HG02970 (cell line): ENCODE data around the gene PTBP1.
A peak's percentile ranks its signal among the peaks of the same experiment; 100 is the strongest.

Source experiments
- ATAC-seq: cut with Tn5 transposase; IDR thresholded peaks from one replicate; pipeline ENCODE4 v1.9.1; 2021; ENCODE audit warnings: mild to moderate bottlenecking, moderate library complexity, moderate number of reproducible peaks; ENCODE audit not compliant: unreplicated experiment, low FRiP score

The PTBP1 gene

DNA sequence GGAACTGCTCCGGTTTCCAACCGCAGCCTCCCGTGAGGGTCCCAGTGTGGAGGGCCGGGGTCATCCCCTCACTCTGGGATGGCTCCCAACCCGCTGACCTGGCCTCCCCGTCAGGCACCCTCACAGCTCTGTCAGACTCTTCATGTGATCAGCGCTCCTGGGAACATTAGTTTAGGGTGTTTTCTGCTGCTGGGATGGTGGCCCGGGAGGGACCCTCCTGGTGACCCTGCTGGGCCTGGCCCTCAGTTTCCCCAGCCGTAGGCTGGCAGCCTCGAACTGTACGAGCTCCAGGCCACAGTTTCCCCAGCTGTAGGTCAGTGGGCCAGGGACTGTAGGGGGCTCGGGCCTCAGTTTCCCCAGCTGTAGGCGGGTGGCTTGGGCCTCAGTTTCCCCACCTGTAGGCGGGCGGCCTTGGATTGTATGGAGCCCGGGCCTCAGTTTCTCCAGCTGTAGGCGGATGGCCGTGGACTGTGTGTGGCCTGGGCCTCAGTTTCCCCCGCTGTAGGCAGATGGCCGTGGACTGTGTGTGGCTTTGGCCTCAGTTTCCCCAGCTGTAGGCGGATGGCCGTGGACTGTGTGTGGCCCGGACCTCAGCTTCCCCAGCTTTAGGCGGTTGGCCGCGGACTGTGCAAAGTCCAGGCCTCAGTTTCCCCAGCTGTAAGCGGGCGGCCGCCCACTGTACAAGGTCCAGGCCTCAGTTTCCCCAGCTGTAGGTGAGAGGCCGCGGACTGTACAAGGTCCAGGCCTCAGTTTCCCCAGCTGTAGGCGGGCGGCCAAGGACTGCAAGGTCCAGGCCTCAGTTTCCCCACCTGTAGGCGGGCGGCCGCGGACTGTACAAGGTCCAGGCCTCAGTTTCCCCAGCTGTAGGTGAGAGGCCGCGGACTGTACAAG is 1.3 kb upstream of the PTBP1 start:
- no peak for ATAC-seq

DNA sequence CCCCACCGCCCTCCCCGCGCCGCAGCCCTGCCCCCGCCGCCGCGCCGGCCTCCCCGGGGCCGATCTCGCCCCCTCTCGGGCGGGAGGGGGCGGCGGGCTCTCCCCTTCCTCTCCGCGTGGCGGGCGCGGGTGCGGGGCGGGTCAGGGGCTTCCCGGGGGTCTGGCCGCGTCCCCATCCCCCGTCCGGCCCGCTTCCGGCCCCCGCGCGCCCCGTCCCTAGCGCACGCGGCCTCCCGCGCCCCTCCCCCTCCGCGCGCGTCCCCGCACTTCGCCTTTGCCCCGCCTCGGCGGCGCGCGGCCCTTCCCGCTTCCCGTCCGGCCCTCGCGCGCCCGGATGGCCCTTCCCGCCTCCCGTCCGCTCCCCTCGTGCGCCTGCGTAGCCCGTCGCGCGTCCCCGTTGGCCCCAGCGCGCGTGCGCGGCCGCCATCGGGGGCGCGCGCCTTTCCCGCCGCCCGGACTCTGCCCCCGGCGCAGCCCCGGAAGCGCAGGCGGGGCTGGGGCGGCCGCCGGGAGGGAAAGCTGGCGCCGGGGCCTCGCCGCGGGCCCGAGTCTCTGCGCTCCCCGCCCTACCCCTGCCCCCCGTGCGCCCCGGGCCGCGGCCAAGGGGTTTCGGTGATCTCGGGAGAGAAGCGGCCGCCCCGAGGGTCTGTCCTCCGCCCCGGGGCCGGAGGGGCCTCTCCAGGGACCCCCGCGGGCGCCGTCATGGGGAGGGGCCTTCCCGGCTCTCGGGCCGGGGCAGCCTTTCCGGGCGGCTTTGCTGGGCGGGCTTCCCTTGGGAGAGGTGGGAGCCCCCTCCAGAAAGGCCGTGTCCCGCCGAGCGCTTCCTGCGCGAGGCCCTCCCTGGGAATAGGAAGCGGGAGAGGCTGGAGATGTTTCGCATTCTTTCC is 519 bp downstream of the PTBP1 start:
- peak; percentile 49 for ATAC-seq

DNA sequence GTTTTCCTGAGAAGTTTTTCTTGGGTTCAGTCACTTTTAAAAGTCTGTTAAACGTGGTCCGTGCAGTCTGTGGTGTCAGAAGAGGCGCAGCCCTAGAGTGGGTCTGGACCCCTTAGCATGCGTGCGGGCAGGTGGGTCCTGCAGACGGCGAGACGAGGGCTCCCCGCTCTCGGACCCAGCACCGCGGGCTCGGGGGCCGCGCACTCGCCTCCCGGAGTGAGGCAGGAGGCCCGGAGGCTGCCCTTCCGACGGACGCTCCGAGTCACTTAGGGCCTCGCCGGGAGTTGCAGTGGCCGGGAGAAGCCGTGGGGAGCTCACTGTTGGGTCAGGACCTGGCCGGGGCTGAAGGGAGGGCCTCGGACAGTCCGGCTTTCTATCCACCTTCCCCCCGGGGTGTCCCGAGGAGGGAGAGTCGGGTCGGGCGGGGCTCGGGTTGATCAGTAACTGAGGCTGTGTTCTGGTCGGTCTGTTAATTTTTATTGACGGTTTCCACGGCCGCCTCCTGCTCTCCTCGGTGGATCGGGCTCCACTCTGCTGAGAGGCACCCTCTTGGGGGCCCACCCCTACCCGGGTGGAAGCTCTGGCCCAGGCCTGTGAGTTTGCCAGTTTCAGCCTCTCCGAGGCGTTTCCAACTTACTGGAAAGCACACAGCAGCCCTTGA is 1.3 kb downstream of the PTBP1 start:
- no peak for ATAC-seq

DNA sequence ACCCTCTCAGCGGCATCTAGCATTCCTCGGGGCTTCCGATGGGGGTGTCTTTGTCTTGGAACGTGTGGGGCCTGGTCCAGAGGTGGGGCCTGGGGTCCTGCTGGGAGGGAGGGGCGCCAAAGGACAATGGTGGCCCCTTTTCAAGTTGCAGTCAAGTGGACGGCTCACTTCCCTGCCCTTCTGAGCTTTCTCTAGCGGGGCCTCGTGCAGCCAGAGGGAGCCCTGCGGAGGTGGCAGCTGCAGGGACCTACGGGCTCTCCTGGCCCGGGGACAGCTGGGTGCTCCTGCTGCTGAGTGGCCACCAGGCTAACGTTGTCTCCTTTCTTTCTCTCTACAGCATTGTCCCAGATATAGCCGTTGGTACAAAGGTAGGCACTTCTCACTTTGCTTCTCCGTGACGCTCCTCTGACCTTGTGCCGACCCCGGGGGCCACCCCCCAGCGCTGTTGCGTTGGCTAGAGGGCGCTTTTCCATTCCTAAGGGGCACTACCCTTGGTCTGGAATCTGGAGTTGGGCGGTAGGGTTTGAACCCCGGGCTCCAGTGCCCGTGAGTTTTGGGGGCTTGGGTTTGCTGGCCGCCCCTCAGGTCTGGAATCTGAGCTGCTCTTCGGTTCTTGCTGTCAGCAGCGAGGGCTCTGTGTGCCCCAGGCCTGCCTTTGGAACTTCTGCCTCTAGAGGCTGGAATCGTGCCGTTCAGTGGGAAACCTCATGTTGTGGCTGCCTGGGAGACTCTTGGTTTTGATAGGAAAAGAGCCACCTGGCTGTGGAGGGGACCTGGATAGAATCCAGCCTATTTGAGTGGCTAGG is 2.0 kb downstream of the PTBP1 start:
- no peak for ATAC-seq

DNA sequence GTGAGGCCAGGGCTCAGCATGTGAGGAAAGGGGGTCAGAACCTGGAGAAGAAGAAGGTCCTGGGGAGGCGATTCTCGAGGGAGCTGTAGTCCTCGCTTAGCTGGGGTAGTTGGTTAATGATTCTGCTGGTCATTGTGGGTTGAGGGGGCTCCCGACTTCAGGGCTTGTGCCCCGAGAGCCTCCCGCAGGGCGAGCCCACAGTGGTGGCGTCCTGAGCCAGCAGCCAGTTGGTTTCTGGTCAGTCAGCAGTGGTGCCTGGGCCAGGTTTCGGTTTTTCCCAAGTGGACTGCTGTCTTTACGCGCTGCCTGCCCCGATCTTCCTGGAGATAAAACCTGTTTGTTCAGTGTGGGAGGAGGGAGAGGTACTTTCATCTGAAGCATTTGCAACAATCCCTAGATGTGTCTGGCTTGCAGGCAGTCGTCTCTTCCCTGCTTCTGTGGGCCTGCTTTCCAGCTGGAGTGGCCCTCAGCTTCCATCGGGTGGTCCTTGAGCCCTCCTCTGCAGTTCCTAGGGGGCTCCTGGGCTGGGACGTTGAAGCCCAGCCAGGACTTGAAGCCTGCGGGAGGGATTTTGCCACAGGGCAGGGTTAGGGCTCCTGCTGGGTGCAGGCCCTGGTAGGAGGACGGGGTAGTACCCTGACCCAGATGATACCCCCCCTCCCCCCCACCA is 3.2 kb downstream of the PTBP1 start:
- no peak for ATAC-seq

DNA sequence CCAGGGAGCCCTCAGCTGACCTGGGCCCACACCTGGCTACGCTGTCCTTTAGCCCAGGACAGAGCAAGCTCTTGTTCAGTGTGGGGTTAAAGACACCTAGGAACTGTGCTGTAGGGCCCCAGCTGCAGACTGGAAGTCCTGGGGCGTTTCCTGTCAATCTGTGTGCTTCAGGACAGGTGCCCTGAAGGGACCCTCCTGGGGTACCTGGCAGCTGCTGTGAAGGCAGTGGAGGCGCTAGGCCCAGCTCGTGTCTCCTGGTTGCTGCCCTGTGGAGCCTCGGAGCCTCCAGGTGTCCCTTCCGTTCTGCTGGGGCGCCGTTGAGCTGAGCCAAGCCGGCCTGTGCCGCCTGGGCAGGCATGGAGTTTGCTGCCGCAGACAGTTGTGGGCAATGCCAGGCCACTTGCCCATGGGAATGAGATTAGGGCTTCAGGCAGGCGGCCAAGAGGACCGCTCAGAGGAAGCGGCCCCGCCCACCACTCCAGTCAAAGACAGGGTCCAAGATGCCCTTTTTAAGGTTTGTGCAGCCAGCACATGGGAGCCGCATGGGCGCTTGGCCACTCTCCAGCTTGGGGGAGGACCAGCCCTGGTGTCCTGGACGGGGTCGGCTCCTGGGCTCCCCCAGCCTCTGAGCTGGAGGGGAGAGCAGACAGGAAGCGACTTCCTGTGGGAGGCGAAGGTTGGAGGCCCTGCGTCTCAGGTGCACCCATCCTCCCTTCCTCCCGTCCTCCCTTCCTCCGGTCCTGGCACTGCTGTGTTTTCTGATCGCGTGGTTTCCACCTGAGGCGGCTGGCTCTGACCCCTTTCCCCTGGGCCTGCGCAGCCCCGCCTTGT is 4.0 kb downstream of the PTBP1 start:
- no peak for ATAC-seq

DNA sequence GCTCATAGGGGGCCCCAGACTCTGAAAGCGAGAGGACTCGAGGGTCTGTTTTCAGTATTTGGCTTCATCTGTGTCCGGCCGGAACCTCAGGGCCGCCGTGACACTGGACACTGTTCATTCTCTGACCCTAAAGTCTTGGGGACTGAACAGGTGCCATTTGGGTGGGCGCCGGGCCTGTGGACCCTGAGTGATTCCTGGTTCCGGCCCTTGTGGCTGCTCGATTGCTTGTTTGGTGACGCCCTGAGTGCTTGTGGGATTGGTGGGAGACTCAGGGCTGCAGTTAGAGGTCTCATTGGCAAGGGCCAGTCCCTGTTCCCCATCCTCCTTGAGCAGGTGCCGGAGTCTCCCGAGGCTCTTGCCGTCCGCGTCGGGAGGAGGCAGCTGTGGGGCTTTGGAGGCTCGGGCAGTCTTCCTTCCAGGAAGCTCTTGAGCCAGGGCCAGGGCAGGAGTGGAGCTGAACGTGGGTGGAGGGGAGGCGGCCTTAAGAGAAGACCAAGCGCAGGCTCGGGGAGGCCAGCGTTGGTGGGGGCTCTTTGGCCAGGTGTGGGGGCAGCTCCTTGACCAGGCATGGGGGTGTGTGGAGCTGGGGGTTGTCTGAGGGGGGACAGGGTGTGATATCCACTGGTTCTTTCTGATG is 4.7 kb downstream of the PTBP1 start:
- ATAC-seq = no peak

DNA sequence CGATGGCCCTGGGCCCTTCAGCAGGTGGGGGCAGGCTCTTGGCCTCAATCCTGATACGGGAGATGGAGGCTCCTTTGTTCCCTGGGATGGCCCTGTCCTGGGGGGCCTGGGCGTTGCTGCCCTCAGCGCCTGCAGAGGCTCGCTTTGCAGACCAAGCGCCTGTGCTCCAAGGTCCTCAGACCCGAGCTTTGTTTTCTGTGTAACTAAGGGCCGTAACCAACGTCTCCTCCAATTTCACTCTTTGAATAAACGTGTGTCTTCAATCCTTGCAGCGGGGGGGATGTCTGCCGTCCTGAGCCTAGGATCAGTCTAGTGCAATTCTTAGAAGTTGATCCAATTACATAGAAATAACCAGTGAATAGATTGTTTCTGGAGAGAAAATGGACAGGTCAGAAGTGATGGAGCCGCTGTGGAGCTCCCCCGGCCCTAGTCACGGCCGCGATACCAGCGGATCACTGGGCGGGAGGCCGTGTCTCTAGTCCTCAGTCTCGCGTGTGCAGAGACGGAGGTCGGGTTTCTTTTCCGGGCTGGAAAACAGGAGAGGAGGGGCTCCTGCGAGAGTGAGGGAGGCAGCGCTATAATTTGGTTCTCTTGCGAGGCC is 5.3 kb downstream of the PTBP1 start:
- no peak for ATAC-seq

DNA sequence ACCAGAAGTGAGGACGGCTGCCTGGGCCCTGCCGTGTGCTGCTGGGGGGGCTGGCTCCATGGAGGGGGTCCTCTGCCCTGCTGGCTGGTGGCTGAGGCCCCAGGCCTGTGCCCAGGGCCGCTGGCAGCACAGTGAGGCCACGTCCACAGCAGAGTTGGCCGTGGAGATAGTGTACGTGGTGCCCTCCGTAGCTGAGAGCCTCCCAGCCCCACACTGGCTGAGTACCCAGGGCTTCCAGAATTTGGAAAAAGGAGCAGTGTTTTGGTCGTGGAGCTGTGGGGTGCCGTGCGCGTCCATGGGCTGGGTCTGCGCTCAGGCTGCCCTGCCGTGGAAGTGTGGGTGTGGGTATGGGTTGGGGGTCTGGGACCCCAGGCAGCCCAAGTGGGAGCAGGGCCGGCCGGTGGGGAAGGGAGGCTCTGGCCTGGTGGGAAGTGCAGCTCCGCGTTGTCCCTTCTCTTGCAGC is 5.9 kb downstream of the PTBP1 start:
- no peak for ATAC-seq

DNA sequence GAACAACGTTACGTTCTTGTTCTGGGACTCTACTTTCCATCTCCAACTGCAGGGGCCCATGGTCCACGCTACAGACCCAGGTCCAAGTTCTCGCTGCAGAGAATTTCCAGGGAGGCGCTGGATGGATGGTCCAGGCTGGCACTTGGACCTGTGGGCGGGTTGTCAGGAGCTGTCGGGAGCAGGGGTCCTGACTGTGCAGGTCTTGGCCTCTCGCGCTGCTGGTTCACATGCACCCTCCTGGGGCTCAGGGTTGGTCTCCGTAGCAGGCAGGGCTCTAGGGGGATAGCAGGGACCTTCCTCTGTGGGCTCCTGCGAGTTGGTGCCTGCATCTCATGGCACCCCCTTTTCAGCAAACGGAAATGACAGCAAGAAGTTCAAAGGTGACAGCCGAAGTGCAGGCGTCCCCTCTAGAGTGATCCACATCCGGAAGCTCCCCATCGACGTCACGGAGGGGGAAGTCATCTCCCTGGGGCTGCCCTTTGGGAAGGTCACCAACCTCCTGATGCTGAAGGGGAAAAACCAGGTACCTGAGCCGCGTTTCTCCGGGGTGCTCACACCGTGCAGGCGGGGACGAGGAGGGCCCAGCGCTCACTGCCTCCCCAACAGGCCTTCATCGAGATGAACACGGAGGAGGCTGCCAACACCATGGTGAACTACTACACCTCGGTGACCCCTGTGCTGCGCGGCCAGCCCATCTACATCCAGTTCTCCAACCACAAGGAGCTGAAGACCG is 6.6 kb downstream of the PTBP1 start:
- ATAC-seq = no peak

DNA sequence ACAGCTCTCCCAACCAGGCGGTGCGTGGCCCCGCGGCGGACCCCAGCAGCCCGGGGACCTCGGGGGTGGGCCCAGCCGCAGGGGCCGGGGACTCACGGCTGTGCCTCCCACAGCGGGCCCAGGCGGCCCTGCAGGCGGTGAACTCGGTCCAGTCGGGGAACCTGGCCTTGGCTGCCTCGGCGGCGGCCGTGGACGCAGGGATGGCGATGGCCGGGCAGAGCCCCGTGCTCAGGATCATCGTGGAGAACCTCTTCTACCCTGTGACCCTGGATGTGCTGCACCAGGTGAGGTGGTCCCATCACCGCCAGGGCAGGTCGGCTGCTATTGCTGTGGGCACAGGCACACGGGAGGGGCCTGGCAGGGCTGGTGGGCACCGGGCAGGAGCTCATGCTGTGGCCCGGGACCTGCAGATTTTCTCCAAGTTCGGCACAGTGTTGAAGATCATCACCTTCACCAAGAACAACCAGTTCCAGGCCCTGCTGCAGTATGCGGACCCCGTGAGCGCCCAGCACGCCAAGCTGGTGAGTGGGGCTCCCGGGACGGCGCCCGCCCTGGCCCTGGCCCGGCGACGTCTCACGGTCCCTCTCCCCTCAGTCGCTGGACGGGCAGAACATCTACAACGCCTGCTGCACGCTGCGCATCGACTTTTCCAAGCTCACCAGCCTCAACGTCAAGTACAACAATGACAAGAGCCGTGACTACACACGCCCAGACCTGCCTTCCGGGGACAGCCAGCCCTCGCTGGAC is 7.3 kb downstream of the PTBP1 start:
- ATAC-seq = no peak

DNA sequence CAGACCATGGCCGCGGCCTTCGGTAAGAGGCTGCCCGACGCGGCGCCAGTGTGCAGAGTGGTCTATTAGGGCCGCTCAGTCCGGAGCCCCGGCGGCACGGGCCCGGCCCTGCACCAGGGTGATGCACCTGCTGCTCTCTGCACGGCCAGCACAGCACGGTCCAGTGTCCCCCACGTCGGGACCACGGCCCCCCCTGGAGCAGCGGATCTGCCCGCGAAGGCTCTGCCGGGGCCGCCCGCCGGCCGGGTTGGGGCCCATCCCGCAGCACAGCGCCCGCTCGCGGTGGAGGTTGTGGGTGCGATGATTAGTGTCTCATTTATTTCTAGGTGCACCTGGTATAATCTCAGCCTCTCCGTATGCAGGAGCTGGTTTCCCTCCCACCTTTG is 7.9 kb downstream of the PTBP1 start:
- no peak for ATAC-seq

DNA sequence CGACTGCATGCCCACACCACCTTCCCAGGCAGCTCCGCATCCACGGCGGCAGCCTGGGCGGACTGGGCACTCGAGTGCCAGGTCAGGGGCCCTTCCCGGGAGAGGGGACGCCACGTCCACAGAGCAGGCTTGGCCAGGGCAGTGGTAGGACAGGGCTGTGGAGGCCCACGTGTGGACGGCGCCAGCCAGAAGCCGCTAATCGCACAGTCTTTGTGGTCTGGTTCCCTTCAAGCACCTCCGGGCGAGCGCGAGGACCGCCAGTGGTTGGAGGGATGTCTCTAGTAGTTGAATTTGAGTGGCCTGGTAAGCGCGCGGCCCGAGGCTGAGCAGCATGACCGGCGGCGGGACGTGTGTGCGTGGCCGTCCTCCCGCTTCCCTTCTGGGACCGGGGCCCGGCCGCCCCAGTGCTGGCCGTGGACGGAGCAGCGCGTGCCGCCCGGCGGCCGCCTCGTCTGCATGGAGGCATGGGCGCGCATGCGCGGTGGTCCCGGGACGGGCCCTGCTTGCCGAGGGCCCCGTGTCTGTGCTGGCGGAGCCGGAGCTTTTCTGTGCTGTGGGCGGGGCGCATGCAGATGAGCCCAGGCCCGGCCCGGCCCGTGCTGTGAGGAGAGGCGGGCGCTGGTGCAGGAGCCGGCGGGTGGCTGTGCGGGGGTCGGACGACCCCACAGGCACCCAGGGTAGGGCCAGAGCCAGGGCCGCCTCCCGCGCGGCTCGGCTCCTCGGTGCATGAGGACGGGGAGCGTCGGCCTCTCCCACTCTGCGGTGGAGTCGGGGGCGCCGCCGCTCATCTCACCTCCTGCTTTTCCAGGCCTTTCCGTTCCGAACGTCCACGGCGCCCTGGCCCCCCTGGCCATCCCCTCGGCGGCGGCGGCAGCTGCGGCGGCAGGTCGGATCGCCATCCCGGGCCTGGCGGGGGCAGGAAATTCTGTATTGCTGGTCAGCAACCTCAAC is 8.6 kb downstream of the PTBP1 start:
- no peak for ATAC-seq

DNA sequence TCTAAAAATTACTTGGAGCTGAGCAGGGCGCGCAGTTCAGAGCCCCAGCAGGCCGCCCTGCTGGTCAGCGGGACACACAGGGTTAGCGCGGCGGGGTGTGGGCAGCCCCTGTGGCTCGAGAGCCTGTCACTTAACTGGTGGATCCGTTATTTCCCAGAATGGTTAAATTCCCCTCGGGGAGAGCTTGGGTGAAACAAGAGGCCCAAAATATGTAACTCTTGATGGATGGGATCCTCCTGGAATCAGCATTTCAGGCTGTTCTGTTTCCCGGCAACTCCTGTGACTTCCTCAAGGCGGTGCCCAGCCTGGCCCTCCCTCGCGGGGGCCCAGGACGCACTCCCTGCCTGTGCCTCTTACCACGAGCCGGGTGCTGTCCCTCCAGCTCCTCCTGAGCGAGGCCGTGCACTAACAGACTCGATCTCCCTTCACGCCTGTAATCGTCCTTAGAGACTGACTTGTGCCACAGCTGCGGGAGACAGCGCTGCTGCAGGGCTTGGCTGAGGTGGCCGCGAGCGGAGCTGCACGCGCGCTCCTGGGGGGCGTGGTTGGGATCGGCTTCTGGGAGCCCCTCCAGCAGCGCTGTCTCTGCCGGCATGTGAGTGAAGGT is 9.7 kb downstream of the PTBP1 start:
- no peak for ATAC-seq
